Endometrium (tissue), 2 donors: Measurements from ENCODE around the gene PTPN6.
"Not testable (repeated sequence)": the region's sequence is repeated elsewhere in the genome, so short reads cannot be mapped to it uniquely, and the experiment has no call there.

Source experiments
- FAIRE-seq: peaks from 2 replicates; lab custom pipeline; 2012; peaks lifted over from hg19 to GRCh38; lab: Jason Lieb, UNC
- donor health status: control.
- donor health status: control.

PTPN6 gene

DNA sequence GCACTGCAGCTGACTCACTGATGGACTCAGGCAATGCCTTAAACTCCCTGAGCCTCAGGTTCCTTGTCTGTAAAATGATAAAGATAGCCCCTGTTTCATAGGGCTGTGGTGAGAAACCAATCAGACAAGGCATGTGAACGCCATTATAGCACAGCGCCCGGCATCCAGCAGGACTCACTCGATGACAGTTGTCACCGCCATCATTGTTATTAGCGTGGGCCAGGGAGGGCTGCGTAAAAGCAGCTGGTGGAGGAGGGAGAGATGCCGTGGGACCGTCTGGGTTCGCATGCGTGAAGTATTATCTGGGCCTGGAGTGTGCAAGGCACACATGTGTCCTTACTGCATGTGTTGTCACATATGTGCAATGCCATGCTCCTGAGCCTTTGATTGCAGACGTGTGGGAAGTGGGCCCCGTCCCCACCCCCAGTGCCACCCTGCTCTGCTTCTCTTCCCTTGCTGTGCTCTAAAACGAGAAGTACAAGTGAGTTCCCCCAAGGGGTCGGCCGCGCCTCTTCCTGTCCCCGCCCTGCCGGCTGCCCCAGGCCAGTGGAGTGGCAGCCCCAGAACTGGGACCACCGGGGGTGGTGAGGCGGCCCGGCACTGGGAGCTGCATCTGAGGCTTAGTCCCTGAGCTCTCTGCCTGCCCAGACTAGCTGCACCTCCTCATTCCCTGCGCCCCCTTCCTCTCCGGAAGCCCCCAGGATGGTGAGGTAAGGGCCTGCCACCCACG is at the start of gene PTPN6:
PTPN6 (plus strand) TSS at position 546 of the 730 bp plus-strand sequence; CDS start at position 703, 157 bp downstream.
- no peak for FAIRE-seq

DNA sequence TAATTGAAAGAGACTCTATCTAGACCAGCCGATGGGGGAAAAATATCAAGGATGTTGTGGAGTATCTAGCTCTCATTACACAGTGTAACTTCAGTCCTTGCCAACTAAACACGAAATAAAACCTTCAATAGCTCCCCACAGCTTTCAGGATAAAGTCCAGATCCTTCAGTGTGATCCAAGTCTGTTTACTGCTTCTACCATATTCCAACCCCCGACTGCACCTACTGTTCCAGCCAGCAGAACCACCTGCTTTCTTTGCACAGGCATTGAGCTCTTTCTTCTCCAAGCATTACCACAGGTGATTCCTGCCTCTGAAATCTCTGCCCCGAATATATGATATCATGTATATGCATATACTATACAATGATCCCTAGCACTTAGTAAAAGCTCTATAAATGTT is 48.7 kb upstream of the PTPN6 start:
- no peak for FAIRE-seq

DNA sequence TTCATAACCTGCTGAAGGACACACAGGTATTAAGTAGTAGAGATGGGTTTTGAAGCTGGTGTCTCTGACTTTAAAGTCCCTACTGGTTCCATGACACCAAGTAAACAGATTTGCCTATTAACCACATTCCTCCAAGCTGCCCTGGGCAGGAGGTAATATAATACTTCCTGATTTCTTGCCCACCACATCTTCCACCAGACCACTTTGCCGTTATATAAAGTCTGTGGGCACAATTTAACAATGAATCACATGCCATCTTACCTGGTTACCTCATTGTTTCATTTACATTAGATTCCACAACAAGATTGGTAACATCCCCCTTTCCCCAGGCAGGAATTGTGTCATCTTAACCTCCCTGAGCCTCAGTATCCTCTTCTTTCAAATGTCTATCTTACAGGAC is 47.4 kb upstream of the PTPN6 start:
- no peak for FAIRE-seq

DNA sequence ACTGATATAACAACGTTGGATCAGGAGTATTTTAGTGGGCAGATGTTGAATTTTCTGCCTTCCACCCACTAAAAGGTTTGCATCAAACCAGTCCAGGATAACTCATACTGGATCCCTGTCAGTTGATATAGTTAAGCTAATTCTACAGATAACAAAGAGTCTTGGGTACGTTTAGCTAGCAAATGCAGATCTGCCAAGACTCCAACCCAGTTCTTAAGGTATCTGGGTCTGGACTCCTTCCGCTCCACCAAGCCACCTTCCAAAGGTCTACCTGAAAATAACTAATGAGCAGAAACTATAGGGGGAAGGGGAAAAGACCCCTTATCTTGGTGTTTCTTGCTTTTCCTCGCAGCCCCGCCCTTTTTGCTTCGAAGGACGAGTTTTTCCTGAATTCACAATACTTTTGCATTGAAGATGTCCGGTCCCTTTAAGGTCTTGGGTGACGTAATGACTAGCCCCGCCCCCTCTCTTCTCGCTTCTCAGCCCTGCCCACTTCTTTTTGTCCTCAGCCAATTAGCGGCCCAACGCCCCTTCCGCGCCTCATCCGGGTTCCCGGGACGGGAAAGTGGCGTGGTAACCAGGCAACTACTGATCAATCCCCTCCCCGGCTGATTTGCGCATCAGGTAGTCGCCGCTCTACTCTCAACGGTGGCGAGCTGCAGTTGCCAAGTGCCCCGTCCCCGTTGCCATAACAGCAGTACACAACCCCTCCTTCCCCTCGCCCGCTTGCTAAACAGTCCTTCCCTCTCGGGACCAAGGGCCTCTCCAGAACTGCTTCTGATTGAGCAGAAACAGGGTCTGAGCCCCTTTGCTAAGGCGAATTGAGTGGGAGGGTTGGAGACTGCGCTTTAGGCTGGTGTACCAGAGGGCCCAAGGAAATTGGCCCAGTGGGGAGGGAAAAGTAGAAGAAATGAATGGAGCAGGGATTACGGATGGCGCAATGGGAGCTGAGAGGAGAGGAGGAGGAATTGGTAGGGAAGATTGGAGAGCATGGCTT is 46.6 kb upstream of the PTPN6 start, which contains the start of gene LRRC23:
LRRC23 (plus strand) TSS at position 543 of the 997 bp plus-strand sequence. CDS start 812 bp downstream, outside the sequence.
- FAIRE-seq = peak; percentile 96

DNA sequence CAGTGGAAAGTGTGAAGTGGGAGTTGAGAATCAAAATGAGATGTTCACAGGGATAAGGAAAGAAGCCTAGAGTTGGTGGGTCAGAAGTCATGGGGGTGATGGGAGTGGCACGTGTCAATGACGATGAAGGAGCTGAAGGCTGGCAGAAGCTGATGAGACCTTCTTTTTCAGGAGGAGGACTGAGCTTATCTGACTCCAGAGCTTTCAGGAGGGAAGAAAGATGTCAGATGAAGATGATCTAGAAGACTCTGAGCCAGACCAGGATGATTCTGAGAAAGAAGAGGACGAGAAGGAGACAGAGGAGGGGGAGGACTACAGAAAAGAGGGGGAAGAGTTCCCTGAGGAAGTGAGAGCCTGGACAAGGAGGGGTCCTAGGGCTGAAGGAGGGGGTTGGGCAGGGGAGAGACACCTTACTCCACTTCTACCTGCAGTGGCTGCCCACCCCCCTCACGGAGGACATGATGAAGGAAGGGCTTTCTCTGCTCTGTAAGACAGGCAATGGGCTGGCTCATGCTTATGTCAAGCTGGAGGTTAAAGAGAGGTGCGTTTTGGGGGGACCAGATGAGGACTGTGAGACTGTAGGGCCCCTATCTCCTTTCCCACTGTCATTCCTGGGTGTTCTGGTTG is 45.6 kb upstream of the PTPN6 start:
- no peak for FAIRE-seq

DNA sequence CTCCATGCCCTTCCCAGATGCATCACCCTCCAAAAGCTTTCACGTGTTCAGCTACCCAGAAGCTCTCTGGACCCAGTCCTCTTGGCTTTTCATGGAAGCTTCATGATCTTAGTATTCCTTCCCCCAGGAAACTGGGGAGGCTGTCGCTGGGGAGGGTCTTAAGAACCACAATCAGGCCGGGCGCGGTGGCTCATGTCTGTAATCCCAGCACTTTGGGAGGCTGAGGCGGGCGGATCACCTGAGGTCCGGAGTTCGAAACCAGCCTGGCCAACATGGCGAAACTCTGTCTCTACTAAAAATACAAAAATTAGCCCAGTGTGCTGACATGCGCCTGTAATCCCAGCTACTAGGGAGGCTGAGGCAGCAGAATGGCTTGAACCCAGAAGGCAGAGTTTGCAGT is 43.0 kb upstream of the PTPN6 start:
- FAIRE-seq = not testable (repeated sequence)

DNA sequence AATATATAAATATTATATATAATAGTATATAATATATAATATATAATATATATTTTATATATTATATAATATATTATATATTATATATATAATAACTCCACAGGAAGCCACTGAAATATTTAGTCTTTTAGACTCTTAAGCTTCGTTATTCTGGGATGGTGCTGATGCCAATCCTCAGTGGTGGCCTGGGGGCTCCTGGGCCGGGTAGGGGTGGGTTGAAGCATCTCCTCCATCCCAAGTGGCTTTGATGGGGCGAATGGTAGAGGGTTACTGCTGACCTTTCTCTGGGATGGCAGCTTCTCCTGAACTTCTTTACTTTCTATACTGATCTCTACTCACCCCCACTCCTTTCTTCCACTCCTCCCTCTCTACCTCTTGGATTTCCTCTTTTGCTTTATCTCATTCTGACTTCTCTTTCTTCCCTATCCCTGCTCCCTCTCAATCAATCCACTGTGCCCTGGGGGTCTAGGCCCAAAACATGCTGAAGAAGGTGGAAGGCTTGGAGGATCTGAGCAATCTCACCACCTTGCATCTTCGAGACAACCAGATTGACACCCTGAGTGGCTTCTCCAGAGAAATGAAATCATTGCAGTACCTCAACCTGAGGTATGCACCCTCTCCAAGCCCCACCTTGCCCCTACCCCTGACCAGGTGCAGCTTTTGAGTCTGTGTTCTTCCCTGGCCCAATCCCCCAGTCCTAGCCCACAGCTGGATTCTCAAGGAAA is 41.6 kb upstream of the PTPN6 start:
- no peak for FAIRE-seq

DNA sequence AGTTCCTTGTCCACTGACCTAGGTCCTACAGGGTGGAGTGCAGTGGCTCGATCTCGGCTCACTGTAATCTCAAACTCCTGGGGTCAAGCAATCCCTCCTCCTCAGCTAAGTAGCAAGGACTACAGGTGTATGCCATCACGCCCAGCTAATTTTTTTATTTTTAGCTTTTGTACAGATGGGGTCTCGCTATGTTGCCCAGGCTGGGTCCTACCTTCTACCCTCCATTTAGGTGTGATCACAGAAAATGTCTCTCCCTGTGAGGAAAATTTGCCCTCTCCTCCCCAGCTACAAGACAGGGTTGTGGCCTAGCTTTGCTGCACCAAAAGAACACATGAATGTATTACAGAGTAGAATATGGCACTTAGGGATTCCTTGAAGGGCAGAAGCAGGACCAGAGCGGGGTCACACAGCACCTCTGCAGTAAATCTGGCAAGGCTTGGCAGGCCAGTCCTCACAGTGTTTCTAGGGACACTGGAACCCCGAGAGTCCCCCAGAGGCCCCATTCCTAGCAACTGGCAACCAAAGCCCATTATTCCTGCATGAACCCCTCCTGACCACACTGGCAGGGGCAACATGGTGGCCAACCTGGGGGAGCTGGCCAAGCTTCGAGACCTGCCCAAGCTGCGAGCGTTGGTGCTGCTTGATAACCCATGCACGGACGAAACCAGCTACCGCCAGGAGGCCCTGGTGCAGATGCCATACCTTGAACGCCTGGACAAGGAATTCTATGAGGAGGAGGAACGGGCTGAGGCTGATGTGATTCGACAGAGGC is 38.8 kb upstream of the PTPN6 start:
- no peak for FAIRE-seq

DNA sequence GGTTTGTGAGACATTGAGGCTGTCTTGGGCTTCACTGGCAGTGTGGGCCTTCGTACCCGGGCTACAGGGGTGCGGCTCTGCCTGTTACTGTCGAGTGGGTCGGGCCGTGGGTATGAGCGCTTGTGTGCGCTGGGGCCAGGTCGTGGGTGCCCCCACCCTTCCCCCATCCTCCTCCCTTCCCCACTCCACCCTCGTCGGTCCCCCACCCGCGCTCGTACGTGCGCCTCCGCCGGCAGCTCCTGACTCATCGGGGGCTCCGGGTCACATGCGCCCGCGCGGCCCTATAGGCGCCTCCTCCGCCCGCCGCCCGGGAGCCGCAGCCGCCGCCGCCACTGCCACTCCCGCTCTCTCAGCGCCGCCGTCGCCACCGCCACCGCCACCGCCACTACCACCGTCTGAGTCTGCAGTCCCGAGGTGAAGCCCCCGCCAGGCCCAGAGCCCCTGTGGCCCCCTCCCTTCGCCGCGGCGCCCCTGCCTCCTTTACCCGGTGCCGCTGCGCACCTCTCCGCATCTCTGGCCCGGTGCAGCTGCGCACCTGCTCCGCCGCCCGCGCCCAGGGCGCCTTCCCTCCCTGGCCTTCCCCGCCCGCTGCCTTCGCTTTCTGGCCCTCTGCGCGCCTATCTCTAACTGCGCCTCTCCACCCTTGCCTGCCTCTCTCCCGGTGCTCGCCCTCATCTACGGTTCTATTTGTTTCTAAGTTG is 36.8 kb upstream of the PTPN6 start, which contains the start of gene ENO2:
ENO2 (plus strand) TSS at position 335 of the 701 bp plus-strand sequence. CDS start 1,253 bp downstream, outside the sequence.
- FAIRE-seq = no peak

DNA sequence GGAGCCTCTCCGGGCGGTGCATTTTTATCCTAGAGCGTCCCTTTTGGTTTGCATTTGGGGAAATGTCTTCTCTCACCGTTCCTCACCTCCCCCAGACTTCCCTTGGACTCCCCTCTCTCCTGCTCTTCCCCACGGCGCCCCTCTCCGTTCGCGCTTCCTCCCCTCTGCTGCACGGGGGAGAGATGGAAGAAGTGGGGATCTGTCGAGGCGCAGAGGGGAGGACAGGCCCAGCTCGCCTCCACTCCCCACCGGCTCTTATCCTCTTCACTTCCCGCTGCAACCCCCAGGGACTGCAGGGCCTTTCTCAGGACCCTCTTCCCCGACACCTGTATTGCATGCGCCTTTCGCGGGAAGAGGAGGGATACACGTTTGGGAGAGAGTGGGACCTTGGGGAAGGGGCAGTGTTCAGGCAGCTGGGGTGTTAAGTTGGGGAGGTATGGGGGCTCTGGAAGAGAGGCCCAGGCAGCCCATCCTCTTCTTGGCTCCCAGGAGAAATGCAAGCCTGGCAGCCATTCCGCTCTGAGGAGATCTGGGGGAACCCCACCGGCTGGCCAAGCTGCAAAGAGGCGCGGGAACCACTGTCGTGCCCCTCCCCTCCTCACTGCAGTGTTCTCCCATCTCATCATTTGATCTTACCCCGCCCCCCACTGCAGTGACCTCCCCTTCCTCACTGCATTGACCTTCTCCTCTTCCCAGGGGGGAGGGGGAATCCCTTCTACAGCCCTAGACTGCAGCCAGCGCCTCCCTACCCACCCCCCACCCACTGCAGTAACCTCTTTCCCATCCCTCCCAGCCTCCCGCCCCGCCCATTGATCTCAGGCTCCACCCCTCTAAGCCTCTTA is 36.0 kb upstream of the PTPN6 start:
- no peak for FAIRE-seq

DNA sequence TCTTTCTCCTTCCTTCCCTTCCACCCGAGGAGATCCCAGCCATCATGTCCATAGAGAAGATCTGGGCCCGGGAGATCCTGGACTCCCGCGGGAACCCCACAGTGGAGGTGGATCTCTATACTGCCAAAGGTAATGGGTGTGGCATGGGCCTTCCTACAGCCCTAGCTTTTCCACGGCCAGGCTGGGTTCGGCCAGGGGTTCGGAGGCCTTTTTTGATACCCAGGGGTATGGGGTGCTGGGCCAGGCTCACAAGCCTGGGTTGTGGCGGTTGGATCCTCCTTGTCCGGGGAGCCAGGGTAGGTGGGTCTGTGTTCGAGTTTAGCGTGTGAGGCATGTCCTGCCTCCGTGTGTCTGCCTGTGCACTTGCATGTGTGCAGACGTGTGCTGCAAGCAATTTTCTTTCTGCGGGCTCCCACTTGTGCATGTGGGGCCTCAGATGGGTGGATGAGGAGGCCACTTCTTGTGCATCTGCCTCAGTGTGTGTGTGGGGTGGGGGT is 35.3 kb upstream of the PTPN6 start:
- FAIRE-seq = no peak

DNA sequence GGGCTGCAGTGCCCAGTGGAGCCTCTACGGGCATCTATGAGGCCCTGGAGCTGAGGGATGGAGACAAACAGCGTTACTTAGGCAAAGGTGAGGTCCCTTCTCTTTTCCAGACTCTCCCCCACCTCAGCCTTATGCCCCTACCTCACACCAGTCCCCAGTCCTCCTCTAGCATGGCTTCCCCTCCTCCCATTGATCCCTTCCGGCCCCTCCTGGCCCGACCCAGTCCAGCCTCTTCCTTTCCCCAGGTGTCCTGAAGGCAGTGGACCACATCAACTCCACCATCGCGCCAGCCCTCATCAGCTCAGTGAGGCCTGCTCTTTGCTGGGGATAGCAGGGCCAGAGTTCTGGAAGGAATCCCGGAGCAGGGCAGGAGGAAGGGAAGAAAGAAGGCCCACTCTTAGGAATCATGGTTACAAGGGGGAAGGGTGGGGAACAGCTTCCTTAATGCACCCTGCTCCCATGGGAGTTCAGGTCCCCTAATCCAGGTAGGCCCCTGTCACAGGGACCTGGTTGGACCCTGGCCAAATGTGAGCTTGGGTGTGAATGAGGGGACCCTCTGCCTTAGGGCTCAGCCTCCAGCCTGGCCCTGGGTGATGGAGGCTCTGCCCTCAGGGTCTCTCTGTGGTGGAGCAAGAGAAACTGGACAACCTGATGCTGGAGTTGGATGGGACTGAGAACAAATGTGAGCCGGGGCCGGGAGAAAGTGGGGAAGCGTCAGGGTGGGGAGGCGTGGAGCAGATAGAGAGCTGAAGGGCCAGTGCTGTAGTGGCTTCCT is 34.5 kb upstream of the PTPN6 start:
- no peak for FAIRE-seq

DNA sequence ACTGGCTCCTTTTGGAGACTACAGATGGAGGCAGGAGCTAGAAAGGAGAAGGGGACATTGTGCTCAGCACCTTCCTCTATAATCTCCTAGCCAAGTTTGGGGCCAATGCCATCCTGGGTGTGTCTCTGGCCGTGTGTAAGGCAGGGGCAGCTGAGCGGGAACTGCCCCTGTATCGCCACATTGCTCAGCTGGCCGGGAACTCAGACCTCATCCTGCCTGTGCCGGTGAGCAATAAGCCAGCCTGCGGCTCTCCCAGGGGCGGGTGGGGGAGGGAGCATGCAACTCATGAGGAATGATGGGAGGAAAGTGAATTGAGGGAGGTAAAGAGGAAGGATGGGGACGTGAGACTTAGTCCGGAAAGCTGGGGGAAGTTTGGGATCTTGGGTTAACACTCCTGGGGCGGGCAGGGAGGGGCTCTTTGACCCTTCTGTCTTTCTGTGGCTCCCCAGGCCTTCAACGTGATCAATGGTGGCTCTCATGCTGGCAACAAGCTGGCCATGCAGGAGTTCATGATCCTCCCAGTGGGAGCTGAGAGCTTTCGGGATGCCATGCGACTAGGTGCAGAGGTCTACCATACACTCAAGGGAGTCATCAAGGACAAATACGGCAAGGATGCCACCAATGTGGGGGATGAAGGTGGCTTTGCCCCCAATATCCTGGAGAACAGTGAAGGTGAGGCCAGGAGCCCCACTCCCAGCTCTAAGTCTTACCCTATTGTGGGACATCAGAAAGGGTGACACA is 33.5 kb upstream of the PTPN6 start:
- no peak for FAIRE-seq

DNA sequence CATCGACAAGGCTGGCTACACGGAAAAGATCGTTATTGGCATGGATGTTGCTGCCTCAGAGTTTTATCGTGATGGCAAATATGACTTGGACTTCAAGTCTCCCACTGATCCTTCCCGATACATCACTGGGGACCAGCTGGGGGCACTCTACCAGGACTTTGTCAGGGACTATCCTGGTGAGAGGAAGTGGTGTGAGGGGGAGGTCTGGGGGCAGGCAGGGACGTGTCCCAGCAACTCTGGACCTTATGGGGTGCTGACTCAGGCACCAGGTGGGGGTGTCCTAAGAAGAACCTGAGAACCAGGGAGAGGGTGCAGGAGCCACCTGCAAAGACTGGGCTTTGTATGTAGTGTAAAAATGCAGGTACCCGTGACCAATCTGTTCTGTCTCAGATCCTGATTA is 31.6 kb upstream of the PTPN6 start:
- no peak for FAIRE-seq

DNA sequence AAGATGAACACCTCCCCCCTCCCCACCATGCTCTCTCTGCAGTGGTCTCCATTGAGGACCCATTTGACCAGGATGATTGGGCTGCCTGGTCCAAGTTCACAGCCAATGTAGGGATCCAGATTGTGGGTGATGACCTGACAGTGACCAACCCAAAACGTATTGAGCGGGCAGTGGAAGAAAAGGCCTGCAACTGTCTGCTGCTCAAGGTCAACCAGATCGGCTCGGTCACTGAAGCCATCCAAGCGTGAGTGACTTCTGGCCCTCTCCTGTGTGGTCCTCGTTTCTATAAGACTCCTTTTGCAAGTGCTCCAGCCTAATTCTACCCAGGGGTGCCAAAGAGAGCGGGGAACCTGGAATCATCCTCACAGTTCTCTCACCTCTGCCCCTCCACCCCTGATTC is 29.6 kb upstream of the PTPN6 start:
- FAIRE-seq = no peak

DNA sequence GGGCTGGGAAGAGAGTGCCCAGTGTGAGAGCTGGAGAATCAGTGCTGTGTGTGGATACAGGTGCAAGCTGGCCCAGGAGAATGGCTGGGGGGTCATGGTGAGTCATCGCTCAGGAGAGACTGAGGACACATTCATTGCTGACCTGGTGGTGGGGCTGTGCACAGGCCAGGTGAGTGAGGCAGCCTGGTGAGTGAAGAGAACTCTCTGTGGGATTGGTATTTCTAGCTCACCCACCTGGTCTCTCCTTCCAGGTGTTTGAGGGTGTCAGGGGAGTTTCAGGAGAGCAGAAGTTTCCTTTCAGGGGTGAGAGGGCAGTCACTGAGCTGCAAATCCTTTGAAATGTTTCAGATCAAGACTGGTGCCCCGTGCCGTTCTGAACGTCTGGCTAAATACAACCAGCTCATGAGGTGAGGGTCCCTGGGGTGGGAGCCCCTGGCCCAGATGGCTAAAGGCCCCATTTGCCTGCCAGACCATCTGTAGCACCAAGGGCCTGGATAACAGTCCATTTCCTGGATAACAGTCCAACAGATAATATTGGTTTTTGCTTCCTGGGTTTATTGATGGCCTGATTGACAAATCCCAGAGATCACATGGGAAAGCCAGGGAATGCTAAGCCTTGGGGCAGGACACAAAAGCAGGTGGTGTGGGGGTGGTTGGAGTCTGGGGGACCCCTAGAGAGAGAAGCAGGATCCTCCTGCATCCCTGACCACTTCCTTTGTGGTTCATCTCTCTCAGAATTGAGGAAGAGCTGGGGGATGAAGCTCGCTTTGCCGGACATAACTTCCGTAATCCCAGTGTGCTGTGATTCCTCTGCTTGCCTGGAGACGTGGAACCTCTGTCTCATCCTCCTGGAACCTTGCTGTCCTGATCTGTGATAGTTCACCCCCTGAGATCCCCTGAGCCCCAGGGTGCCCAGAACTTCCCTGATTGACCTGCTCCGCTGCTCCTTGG is 28.9 kb upstream of the PTPN6 start:
- FAIRE-seq = no peak
